ENCODE results near the gene CFAP221.

GRCh38 chr2:119697290-119698020, 153.2 kb downstream of the CFAP221 start:
- TF ChIP-seq ZNF384 (IDR thresholded peaks at IDR 0.05) = no peak
- no peak for TF ChIP-seq FOXK2 (IDR thresholded peaks at IDR 0.05)
- no peak for TF ChIP-seq FOXM1 (IDR thresholded peaks at IDR 0.05; ENCODE audit: borderline replicate concordance)
- TF ChIP-seq SP1 (IDR thresholded peaks at IDR 0.05) = no peak
- no peak for TF ChIP-seq SUZ12 (IDR thresholded peaks at IDR 0.05)
- no peak for TF ChIP-seq ELF4 (IDR thresholded peaks at IDR 0.05)
- no peak for TF ChIP-seq ARNT (IDR thresholded peaks at IDR 0.05)

All from HEK293T (cell line).